Left hindlimb (tissue), 1 donor: ENCODE data around the gene MEX3A.
"Not testable (repeated sequence)": the region's sequence is repeated elsewhere in the genome, so short reads cannot be mapped to it uniquely, and the experiment has no call there.

Source experiments
- DNase-seq: peaks from one replicate; pipeline ENCODE4 v3.0.0-alpha.2; 2018

The MEX3A gene

DNA sequence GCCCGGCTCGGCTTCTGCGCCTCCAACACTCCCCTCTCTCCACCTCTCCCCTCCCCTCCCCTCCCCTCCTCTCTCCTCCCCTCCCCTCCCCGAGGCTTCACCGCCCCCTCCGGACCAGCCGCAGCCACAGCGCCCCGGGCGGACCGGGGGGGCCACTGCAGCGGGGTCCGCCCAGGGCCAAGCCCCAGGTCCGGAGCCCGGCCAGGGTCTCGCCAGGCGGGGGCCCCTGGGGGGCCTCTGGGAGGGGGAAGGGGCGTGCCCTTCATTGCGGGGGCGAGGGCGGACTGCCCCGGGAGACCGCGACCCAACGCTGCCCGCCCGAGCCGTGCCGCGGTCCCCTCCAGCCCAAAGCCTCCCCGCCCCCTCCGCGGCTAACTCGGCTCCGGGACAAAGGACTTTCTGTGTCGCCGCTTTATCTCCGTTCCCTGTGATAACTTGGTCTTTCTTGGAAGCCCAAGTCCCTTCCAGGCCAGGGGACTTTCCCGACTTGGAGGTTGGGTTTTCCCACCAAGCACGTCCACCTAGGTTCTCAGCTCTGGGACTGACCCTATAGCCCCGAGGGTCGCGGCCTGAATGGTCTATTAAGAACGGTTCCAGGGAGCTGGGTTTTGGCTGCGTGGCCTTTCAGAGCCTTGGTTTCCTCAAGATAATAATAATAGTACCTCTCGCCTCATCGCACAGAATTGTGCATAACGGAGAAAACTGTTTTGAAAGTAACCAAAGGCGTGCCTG, 28.3 kb downstream of the MEX3A start, which contains the start of gene UBQLN4:
Gene UBQLN4 (minus strand): TSS at position 31 of the 732 bp plus-strand sequence. CDS start 97 bp downstream, outside the sequence.
- DNase-seq = peak; percentile 95

DNA sequence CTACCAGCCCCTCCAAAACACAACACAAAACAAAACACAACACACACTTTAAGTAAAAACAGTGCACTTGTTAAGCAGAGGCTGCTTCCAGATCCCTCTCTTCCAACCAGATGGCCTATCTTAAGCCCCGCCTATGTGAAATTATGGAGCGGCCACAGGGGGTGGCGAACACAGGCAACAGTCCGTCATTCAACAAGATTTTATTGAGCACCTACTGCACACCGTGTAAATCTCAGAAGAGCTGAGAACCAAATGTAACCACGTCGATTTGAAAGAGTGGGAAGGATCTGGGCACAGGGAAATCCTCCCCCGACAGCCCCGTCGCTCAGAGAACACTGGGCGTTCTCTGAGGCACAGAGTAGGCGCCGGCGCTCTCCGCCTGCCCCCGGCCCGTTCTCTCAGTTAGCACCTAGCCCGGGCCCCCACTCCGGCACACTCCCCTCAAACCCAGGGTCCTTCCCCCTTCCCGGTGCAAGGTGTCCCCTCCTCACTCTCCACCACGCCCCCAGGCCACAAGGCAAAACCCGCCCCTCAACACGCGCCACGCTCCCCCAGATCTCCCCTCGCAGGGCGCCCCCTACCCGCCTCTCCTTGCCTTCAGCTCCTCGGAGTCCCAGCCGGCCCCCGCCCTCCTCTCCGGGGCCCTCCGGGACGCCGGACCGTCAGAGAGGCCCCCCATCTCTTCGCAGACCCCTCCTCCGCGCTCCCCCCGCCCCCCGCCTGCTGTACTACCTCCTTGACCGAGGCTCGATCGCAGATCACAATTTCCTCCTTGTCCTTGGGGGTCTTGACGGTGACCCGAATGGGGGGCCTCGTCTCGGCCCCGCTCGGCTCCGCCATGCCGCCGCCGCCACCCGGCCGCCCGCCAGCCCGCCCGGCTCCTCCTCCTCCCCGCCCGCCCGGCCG, 29.1 kb downstream of the MEX3A start:
- DNase-seq = peak; percentile 86

DNA sequence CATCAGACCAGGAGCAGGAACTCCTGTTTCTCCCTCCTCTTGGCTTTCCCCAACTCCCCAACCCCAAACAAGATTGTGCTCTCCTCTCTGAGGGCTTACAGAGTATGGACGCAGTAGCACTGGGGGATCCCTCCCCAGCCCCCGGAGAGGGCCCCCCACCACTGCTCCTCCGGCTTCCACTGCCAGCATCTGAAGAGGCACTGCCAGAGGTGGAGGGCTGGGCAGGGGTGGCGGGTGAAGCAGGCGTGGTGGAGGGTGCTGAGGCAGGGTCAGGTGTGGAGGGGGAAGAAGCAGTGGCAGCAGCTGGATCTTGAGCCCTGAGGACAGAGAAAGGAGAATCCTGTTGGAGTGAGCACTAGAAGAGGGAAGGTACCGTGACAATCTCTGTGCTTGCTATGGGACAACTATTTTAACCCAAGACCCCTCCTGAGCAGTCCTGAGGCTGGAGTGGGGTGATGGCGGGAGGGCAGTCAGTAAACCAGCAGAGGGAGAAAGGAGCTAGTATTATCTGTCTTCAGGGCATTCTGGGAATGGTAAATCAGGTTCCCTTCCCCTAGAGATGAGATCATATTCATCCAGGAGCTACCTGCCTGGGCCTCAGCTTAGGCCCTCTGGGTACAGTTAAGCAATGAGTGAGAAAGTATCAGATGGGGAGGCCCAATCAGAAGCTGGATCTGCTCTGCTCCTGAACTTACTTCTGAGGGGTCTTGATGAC, 31.1 kb downstream of the MEX3A start:
- DNase-seq = no peak

DNA sequence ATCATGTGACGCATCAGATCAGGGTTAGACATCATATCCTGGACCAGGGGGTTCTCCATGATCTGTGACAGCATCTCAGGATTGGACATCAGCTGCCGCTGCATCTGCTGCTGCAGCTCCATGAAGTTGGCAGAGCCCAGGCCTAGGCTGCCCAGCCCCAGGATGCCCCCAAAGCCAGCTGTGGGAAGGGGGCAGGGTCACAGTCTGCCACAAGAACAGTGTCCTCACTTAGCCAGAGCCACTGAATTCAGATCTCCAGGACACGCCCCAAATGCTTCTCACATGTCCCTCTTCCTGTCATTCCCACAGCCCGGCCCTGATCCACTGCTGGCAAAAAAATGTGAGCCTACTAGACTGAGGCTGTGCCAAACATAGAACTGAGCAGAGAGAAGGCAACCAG, 31.9 kb downstream of the MEX3A start:
- no peak for DNase-seq

DNA sequence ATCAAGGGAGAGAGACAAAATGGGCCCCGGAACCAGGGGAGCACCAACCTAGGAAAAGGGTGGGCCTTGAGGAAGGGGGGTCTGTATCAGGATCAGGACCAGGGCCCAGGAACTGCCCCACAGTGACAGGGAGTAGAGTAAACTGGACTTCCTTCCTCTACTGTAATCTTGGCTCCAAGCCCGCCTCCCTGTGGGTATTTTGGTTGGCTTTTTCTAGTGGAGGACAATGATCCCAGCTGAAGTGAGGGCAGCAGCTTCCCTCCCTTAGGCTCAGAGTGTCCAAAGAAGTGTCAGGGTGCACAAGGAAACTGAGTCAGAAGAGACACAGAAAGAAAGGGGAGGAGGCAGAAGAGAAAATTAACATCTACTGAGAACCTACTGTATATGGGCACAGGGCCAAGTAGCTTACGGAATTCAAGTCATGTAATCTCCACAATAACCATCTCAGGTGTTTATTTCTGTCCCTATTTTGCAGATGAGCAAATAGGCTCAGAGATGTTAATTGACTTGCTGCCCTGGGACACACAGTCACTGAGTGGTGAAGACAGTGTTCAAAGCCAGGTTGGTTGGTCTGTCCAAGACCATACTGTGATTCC, 33.5 kb downstream of the MEX3A start:
- DNase-seq = no peak

DNA sequence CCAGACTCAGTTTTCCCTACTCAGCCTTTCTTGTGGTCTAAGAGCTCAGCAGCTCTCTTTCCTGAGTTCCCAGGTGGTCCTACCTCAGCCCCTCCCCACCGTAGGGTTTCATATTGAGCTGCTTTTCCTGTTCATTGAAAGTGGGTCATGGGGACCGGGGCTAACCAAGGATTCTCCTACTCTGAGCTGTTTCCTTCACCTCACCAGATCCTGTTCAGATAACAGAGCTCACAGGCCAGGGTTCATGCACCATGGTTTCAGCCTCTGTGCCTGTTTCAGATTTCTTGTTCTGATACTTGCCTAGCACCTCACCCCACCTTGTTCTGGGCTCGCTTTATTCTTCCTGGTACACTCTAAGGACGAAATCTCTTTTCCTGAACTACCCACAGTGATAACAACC, 37.2 kb downstream of the MEX3A start:
- no peak for DNase-seq

DNA sequence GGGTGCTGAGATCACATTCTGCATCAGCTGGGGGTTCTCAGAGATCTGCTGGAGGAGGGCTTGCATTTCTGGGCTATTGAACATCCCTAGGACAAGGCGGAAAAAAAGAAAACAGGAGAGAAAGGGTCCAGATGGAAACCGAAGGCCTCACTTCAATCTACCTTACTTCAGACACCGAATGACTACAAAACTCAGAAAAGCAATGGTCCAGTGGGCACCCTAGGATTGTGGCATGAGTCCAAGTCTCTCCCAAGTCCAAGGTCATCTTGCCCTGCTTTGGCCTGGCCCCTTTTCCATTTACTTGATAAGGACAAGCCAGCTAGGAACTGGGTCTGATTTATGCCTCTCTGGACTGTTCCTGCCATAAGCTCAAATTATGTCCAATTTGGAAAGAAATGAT, 39.4 kb downstream of the MEX3A start:
- DNase-seq = no peak

DNA sequence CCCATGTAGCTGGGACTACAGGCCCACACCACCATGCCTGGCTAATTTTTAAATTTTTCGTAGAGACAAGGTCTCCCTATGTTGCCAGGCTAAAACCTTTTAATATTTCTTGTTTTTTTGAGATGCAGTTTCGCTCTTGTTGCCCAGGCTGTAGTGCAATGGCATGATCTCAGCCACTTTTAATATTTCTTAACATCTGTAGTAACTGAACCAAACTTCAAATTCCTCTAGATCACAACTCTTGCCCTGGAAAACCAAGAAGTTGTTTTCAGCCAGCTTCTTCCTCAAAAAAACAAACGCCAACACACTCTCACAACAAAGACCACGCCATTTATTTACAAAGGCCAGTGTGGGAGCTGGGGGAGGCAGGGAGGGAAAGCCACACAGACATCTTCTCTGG, 47.3 kb downstream of the MEX3A start:
- not testable (repeated sequence) for DNase-seq

DNA sequence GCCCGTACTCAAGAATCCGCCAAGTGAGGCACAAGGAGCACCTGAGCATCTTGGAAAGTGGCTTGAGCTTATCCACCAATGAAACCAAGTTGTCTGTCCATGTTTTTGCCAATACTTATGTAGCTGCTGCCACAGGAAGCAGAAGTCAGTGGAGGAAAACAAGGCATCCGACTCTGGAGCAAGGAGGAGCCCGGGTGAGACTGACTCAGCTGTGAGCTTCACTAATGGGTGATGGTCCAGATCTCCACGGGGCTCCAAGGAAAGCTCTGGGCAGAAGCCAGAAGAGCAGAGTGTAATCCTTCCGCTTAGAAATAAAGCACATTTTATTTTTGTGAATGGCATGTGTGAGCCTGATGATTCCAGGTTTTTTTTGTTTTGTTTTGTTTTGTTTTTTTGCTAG, 49.3 kb downstream of the MEX3A start:
- no peak for DNase-seq

DNA sequence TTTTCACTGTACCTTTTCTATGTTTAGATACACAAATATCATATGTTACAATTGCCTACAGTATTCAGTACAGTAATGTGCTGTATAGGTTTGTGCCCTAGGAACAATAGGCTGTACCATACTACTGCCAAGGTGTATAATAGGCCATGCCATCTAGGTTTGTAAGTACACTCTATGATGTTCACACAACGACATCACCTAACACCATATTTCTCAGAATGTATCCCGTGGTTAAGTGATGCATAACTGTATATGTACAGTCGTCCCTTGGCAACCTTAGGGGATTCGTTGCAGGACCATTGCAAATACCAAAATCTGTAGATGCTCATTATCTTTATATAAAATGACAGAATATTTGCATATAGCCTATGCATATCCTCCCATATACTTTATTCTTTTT, 55.7 kb downstream of the MEX3A start:
- DNase-seq = no peak

DNA sequence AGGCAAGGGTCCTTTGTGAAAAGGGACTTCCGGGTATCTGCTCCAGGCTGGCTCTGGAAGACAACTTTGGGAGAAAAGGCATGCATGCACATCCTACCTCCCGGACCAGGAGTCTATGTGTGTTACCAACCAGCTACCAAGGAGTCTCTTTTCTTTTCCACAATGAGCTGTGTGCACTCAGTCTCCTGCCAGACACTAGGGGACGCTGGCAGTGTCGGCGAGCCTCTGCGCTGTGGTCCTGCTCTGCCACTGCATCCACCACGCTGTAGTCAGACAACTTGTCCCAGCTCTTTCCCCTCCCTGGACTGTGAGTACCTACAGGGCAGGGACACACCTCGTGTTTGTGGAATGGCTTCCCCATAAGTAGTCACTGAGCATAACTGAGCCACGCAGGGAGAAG, 56.4 kb downstream of the MEX3A start:
- no peak for DNase-seq

DNA sequence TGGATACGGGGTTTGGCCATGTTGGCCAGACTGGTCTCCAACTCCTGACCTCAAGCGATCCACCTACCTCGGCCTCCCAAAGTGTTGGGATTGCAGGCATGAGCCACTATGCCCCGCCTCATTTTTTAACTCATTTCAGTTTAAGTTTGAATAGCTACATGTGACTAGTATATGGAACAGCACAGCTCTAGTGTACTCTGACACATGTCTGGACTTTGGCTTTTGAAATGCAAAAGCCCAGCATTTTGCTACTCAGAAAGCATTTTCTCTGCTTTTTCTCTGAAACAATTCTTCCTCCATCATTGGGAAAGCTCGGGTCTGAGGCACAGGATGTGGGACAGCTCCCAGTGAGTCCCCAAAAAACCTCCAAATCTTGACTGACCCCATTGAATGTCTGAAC, 57.5 kb downstream of the MEX3A start:
- DNase-seq = no peak
